Adipocyte (in vitro differentiated cells): ENCODE results near the gene SLITRK1.

Experiments used
- DNase-seq: peaks from one replicate; pipeline ENCODE4 v3.0.0-alpha.2; 2015; ENCODE audit warnings: low read depth
- H3K27me3 ChIP-seq: replicated peaks from 2 replicates; pipeline ENCODE4 v1.7.0; 2013; ENCODE audit warnings: mild to moderate bottlenecking, low read length, moderate library complexity; ENCODE audit not compliant: control insufficient read depth, insufficient read depth
- H3K36me3 ChIP-seq: 2 replicates; pipeline ENCODE4 v1.7.0; 2013; ENCODE audit warnings: low read length, mild to moderate bottlenecking, moderate library complexity; ENCODE audit not compliant: control insufficient read depth, insufficient read depth, severe bottlenecking
- H3K4me1 ChIP-seq: 2 replicates; pipeline ENCODE4 v1.7.0; 2013; ENCODE audit warnings: mild to moderate bottlenecking, low read length, moderate library complexity; ENCODE audit not compliant: control insufficient read depth, insufficient read depth
- H3K4me3 ChIP-seq: 2 replicates; pipeline ENCODE4 v1.7.0; 2013; ENCODE audit warnings: mild to moderate bottlenecking, low read length, moderate library complexity
- H3K9ac ChIP-seq: 2 replicates; pipeline ENCODE4 v1.7.0; 2013; ENCODE audit warnings: mild to moderate bottlenecking, low read length, moderate library complexity
- H3K9me3 ChIP-seq: 2 replicates; pipeline ENCODE4 v1.7.0; 2013; ENCODE audit warnings: mild to moderate bottlenecking, low read length, moderate library complexity; ENCODE audit not compliant: control insufficient read depth

Gene SLITRK1

GRCh38 chr13:83845106-83845505, 37.2 kb downstream of the SLITRK1 start:
- no peaks in the 10 kb centered on the region for H3K4me1 ChIP-seq
- H3K27me3 ChIP-seq, result no peaks in the 10 kb centered on the region
- H3K36me3 ChIP-seq, result no peaks in the 10 kb centered on the region
- H3K9me3 ChIP-seq, result no peaks in the 10 kb centered on the region
- no peak overlapping the region for H3K4me3 ChIP-seq
- H3K9ac ChIP-seq, result no peak overlapping the region
- DNase-seq, result no peak

GRCh38 chr13:83839146-83839545, 43.1 kb downstream of the SLITRK1 start:
- Histone ChIP-seq H3K9ac (no peak overlapping the region), H3K9me3 (no peaks in the 10 kb centered on the region), H3K36me3 (no peaks in the 10 kb centered on the region), H3K4me3 (no peak overlapping the region), H3K4me1 (no peaks in the 10 kb centered on the region), H3K27me3 (no peaks in the 10 kb centered on the region)
- DNase-seq, result no peak

GRCh38 chr13:83831796-83832195, 50.5 kb downstream of the SLITRK1 start:
- Histone ChIP-seq H3K4me3 (no peak overlapping the region), H3K36me3 (no peaks in the 10 kb centered on the region), H3K9ac (no peak overlapping the region), H3K9me3 (no peaks in the 10 kb centered on the region), H3K27me3 (no peaks in the 10 kb centered on the region), H3K4me1 (no peaks in the 10 kb centered on the region)
- no peak for DNase-seq

GRCh38 chr13:83829810-83830209, 52.5 kb downstream of the SLITRK1 start:
- H3K9me3 ChIP-seq, result no peaks in the 10 kb centered on the region
- H3K36me3 ChIP-seq, result no peaks in the 10 kb centered on the region
- no peaks in the 10 kb centered on the region for H3K27me3 ChIP-seq
- H3K4me3 ChIP-seq, result no peak overlapping the region
- no peak for DNase-seq
- no peak overlapping the region for H3K9ac ChIP-seq
- H3K4me1 ChIP-seq, result no peaks in the 10 kb centered on the region

GRCh38 chr13:83827338-83827737, 54.9 kb downstream of the SLITRK1 start:
- H3K9me3 ChIP-seq, result peaks cover 6% of the 10 kb centered on the region
- H3K4me3 ChIP-seq, result no peak overlapping the region
- H3K27me3 ChIP-seq, result no peaks in the 10 kb centered on the region
- H3K9ac ChIP-seq, result no peak overlapping the region
- no peaks in the 10 kb centered on the region for H3K4me1 ChIP-seq
- no peak for DNase-seq
- H3K36me3 ChIP-seq, result no peaks in the 10 kb centered on the region
